ENCODE measurements around the gene RAB11FIP4.

RAB11FIP4 gene

DNA sequence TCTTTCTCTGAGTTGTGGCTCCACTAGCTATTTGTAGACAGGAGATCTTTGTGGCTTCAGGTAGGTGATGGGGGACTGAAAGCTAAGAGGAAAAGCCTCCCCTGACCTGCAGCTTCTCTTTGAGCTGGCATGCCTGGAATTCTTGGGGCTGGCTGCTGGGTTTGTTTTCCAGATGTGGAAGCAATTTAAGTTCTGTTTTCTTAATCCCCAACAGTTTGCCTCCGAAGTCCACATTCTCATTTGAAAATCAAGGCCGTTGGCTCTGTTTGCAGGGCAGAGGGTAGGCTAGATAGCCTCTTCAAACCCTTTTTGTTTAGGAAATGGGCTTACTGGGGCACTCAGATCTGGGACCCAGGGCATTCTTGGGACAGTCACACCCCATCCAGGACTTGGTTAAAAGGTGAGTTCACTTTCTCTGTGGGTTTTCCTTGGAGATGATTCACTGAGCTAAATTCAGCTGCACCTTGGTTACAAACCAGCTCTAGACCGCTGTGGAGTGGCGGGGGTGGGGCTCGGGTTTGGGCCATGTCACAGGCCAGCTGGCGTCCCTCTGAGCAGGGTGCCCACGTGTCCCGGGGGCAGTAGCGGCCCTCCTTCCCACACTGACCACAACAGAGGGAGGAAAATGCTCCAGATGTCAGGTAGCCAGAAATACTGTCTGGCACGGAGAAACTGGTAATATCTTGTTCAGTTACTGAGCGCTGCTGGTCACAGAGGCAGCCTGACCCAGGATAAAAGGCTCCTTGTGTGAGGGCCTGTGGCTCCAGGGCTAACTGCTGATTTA is 108.5 kb downstream of the RAB11FIP4 start:
- no peak for DNase-seq (ENCODE audit: low spot score)

DNA sequence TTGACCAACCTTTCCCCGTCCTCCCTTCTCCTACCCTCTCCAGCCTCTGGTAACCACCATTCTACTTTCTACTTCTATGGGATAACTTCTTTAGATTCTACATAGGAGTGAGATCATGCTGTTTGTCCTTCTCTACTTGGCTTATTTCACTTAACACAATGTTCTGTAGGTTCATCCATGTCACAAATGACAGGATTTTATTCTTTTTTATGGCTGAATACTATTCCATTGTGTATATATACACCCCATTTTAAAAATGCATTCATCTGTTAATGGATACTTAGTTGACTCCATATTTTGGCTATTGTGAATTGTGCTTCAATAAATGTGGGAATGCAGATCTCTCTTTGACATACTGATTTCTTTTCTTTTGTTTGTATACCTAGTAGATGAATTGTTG is 115.0 kb downstream of the RAB11FIP4 start:
- no peak for DNase-seq (ENCODE audit: low spot score)

DNA sequence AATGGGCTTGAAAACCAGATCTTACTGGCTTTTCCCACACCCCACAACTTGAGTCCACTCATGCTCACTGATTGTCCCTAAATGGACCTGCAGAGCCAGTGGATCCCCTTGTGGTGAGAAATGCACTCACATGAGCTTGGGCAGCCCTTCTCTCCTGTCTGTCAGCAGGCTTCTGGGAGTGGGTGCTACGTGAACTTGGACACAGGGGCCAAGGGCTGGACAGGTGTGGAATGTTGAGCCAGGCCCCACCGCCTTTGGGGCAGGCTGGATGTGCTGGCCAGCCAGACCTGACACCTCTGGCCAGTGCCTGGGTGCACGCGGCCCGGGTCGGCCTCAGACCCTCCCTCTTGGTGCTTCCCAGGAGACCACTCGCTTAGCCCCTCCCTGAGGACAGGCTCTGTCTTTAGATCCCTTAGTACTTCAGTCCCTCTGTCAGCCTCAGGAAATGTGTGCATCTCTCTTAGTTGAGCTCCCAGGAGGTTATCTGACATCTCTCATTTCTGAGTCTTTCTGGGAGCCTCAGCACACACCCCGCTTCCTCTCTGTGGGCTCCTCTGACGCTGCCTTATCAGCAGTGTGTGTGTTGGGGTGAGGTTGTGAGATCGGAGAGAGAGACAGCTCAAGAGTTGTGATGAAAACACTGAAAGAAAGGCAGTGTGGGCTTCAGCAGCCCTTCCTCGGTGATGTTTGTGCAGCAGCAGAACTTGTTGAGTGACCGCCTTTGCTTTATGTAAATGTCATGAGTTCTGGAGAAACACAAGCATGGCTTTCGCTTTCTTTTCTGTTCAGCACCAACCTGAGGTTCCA is 117.0 kb downstream of the RAB11FIP4 start:
- DNase-seq (ENCODE audit: low spot score): no peak

DNA sequence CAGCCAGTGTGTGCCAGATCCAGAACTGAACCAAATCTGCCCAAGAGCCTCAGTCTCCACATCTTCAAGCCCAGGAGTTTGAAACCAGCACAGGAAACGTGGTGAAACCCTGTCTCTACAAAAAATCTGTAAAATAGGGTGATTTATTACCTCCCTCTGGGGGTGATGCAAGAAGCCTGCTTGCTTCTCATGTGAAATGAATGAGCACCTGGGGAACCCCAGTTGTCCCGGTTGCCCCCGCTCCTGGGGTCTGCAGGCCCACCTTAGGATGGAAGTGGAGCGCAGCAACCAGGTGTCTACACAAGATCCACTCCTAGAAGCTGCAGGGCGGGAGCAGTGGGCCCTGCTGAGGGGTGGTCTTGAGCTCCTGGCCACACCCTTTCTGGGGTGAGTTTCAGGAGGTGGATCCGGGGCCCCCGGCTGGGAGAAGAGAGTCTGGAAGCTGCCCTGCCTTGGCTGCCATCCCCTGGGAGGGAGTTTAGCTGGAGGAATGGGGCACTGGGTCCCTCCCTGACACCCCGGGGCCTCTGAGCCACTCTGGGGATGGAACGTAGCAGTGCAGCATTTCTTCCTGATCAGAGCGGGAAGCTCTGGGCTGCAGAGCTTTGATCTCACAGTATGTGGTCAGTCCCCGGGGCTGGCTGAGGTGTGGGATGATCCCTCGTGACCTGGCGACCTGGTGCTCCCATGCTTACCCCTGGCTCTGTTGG is 117.8 kb downstream of the RAB11FIP4 start:
- DNase-seq (ENCODE audit: low spot score): no peak

DNA sequence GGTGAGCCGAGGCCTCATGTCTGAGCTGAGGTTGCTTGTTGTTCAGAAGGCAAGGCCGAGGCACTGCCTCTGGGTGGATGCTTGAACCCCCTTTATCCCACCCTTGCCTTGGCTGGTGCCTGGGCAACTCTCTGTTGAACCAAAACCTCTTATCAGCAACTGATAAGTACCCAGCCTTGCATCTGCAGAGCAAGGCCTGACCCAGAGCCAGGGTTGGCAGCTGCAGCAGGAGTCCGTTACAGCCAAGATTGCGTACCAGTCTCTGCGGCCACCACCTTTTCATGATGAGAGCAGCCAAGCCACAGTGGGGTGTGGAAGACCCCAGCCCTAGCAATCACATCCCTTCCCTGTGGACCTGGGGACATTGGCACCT is 118.3 kb downstream of the RAB11FIP4 start:
- DNase-seq (ENCODE audit: low spot score): no peak

DNA sequence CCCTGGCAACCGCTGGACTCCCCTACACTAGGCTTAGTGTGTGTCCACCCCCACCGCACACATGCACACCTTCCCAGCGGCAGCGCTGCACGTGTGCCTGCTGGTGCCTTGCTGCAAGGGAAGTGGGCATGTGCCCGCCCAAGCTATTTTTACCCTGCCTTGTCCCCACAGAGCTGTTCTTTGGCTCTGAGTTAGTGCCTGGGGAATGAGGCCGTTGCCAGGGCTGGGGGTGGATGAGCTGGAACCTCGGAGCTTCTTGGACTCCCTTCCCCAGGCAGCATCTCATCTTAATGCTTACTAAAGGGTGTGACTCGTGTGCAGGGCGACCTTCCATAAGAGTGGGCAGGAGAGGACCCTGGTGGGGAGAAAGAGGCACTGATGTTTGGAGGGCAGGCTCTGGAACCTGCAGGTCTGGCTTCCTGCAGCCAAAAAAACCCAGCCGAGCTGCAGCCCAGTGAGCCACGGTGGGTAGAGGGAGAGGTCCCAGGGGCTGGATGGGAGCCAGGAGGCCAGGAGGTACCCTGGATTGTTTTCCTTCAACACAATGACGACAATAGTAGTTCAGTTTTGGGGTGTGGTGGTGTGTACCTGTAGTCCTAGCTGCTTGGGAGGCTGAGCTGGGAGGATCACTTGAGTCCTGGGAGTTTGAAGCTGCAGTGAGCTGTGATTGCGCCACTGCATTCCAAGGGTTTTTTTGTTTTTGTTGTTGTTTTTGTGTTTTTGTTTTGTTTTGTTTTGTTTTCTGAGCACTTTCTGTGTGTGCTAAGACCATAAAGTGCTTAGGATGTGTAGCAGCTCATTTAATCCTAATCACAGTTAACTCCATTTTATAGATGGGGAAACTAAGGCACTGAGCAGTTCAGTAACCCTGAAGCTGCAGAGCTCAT is 119.1 kb downstream of the RAB11FIP4 start:
- DNase-seq (ENCODE audit: low spot score): no peak

DNA sequence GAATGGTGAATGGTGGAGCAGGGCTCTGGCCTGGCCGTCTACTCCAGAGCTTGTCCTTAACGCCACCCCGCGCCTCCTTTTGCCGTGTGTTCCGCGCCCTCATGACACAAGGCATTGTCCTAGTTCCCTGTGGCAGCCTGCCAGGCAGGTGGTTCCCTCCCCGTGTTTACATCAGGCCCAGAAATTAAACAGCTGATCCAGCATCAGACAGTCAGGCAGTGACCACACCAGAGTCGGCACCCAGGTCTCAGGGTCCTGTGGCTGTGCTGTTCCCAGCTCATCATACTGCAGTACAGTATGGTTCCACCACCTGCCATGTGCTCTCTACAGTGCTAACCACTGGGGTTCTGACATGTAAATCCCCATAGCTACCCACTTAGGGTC is 119.7 kb downstream of the RAB11FIP4 start:
- DNase-seq (ENCODE audit: low spot score): no peak

DNA sequence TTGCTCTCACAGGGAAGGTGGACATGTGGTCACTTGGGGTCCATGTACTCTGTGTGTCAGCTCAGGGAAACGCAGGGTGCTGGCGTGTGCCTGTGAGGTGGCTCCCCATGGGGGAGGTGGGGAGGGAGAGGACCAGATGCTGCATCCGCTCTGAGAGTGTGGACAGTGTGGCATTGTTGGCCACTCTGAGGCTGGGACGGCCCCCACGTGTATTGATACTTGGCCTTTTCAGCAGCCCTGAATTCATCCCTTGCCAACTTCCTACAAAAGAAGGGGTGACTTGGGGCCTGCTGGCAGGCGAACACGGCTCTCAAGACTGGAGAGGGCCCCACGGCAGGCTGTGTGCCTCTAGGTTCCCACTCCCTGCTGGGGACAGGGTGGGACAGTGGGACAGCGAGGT is 120.1 kb downstream of the RAB11FIP4 start:
- no peak for DNase-seq (ENCODE audit: low spot score)

DNA sequence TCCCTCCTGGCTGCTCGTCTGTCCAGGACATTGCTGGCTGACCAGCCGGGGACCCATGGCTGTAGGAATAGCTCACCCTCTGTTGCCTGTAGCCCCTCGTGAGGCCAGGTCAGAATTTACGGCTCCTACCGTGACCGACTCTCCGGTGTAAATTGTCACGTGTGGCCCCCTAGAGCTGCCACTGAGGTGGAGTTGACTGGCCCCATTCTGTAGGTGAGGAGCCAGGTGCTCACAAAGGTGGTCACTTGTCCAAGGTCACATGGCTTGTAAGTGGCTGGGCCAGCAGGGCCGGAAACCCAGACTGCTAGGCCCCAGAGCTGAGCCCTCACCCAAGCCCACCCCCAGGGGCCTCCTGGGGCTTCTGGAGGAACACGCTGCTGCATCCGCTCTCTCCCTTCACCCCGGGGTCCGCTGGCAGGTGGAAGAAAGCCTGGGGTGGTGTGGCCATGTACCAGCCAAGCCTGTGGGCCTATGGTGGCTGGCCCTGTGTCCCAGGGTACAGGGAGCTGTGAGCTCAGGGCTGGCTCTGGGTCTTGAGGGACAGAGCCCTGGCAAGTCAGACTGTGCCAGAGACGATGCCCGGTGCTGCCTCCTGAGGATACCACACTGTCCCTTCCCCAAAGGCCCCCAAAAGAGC is 120.7 kb downstream of the RAB11FIP4 start:
- no peak for DNase-seq (ENCODE audit: low spot score)

DNA sequence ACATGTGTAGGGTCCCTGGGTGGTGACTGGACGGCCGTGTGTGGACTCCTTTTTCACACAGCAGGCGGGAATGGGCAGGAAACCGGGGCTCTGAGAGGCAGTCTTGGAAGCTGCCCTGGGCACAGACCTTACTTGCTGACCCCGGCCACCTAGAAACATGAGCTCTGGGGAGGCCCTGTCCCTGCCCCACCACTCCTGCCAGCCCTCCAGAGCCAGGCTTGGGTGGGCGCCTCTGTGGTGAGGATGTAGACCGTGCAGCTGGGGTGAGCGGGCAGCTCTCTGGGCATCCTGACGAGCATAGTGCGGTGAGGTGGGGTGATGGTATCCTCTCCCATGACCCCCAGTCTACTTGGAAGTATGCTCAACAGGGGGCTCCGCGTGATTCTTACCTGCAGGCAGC is 121.3 kb downstream of the RAB11FIP4 start:
- DNase-seq (ENCODE audit: low spot score): no peak

DNA sequence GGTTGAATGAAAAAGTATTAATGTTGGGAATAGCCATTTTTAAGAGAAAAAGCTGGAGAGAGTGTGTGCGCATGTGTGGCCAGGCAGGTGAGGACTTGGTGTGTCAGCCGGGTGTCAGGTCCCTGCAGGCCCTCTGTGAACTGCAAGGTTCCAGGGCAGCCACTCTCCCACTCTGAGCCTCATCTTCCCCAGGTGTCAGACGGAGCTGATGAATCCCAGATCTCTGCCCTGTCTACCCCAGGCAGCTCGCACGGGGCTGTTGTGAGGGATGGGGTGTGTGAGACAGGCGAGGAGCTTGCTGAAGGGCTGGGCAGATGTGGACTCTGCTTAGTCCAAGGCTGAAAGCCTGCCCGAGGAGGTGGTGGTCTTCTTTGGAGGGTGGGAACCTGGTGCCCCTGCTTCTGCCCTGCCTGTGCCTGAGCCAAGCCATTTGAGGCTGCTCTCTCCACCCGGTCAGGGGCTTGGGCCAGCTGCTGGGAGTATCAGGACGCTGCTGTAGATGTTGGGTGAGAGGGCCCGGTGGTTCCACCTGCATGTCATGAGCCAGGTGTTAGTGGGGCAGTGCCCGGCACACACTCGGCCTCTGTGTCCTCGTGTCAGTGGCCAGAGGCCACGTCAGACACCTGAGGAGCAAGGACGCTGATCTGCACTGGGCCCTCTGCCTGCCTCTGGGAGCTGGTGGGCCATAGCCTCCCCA is 122.4 kb downstream of the RAB11FIP4 start:
- DNase-seq (ENCODE audit: low spot score): no peak

DNA sequence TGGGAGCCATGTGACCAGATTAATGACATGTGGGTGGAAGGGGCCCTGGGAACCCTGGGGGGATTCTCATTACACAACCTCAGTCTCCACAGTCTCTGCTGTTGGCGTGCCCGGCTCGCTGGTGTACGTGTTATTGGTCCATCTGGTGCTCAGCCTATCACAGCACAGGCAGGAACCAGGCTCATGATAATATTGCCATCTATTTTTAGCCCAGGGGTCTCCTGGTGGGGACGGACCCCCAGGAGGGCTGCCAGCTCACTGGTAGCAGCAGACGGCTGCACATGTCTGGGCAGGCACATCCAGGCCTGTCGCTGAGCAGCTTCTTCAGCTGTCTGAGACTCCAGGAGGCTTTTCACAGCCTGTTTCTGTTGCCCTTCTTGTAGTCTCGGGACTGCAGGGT is 123.8 kb downstream of the RAB11FIP4 start:
- DNase-seq (ENCODE audit: low spot score): no peak

DNA sequence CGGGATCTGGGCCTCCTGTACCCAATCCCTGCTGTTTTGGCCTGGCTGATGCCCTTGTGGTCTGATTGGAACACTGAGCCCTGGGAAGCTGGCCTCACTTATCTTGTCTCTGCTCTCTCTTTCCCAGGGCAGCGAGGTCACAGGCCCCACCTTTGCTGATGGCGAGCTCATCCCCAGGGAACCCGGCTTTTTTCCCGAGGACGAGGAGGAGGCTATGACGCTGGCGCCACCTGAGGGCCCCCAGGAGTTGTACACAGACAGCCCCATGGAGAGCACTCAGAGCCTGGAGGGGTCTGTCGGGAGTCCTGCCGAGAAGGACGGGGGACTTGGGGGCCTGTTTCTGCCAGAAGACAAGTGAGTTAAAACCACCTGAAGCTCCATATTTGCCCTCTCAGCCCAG is 126.0 kb downstream of the RAB11FIP4 start:
- DNase-seq (ENCODE audit: low spot score): no peak

DNA sequence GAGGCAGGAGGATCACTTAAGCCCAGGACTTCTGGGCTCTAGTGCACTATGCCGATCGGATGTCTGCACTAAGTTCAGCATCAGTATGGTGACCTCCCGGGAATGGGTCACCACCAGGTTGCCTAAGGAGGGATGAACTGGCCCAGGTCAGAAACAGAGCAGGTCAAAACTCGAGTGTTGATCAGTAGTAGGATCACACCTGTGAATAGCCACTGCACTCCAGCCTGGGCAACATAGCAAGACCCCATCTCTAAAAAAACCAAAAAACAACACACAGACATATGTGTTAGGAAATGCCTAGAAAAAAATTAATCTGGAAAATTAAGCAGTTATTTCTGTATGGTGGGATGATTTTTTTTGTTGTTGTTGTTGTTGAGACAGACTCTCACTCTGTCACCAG is 127.0 kb downstream of the RAB11FIP4 start:
- no peak for DNase-seq (ENCODE audit: low spot score)

DNA sequence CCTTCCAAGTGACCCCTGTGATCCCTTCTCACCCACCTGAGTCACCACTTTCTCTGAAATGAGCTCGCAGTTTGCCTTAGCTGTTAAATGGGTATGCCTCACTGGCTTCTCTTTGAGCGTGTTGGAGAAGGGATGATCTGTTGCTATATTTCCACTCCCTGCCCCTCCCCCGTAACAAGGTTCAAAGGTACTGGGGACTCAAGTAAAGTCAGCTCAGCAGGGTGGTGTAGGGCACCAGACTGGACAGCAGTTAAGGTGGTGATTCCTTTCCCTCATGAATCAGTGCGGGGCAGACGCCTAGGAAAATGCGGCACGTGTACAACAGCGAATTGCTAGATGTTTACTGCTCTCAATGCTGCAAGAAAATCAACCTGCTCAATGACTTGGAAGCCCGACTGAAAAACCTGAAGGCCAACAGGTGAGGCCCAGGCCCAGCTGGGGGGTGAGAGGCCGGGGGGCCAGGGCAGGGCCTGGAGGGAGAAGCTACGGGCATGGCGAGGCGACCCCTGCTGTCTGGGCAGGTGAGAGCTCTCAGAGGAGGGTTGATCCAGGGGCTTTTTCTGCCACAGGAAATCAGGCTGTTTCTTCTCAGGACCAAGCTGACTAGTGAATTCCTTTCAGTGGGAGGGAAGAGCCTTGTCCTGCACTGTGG is 130.3 kb downstream of the RAB11FIP4 start:
- no peak for DNase-seq (ENCODE audit: low spot score)

DNA sequence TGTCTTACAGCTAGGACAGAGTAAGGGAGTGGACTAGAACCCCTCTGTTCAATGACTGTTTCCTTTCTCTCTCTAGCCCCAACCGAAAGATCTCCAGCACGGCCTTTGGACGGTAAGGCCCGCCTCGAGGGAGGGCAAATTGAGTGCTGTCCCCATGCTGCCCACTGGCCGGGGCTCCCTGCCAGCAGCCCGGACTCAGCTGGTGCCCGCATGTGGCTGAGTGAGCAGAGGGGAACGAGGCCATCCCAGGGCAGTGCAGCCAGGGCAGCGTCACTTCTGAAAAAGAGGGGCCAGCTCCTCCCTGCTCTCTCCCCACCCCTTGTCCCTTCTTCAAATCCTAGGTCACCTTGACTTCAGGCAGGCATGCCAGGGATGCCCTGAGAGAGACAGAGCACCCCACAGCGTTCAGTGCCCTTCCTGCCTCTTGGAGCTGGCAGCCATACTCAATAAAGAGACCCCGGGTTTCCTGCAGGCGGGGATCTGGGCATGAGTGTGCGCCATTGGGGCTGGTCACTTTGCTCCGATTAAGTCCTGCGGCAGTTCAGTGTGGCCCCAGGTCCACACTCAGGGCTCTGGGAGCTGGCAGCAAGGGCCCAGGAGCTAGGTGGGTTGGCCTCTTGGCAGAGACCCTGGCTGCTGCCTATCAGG is 130.9 kb downstream of the RAB11FIP4 start:
- no peak for DNase-seq (ENCODE audit: low spot score)

DNA sequence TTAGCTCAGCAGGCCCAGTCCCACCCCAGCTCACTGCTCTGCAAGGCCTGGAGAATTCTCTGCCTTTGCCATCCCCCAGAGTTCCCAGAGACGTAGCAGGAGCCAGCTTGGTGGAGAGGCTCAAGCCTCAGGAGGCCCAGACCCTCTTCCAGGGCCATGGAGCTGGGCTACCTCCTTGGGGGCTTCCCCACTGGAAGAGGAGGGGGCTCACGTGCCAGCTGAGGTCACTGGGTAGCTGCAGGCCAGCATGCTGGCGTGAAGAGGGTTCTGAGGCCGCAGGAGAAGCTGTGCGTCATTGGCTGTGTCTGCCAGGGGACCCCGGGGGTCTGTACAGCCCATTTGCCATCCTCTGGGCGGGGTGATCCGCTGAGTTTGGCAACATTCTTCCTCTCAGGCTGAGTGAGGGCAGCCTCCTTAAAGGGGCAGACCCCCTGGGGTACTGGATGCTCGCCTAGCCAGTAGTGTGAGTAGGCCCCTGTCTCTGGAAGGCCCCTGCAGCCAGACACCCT is 131.6 kb downstream of the RAB11FIP4 start:
- no peak for DNase-seq (ENCODE audit: low spot score)

DNA sequence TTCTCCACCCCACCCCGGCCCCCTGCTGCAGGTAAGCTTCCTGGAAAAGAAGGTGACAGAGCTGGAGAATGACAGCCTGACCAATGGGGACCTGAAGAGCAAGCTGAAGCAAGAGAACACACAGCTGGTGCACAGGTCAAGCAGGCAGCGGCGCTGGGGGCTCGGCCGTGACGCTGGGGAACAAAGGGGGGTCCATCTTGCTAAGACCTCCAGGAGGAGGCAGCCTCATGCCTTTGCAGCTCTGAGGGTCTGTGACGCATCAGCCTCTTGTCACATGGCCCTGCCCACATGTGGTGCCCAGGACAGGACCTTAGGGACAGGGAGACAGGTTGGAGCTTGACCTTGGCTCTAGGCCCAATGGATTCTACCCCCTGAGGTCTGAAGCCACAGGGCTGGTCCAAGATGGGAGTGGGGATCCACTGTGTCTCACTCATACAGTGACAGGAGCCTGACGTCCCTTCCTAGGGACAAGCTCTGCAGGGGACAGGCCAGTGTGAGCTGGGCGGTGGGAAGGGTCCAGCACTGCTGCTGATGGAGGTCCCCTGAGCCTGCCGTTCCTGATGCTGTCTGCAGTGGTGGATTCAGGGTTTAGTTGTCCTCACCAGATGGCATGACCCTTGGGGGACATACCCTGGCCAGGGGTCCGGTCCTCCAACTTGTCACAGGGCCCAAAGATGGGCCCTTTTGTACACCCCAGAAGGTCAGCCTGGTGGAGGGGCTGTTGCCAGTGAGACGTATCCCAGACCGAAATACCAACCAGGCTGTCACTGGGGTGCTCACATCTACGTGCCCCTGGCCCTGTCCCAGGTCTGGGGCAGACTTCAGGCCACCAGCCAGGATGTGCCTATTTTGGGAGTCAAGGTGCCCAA is 132.6 kb downstream of the RAB11FIP4 start:
- DNase-seq (ENCODE audit: low spot score): no peak

All from hepatic stellate cell (primary cell).